HG02981 (cell line): ENCODE data around the gene PCCA.
A peak's percentile ranks its signal among the peaks of the same experiment; 100 is the strongest.
"Not testable (repeated sequence)": the region's sequence is repeated elsewhere in the genome, so short reads cannot be mapped to it uniquely, and the experiment has no call there.

ENCODE experiments used
- ATAC-seq: cut with Tn5 transposase; IDR thresholded peaks from one replicate; pipeline ENCODE4 v1.9.1; 2021; ENCODE audit warnings: mild to moderate bottlenecking, moderate library complexity; ENCODE audit not compliant: unreplicated experiment

The PCCA gene

GRCh38 chr13:100356426-100356825, 267.5 kb downstream of the PCCA start:
- no peak for ATAC-seq

GRCh38 chr13:100356889-100357288, 268.0 kb downstream of the PCCA start:
- no peak for ATAC-seq

GRCh38 chr13:100357764-100358163, 268.9 kb downstream of the PCCA start:
- no peak for ATAC-seq

- no peak for ATAC-seq
Observed at GRCh38 chr13:100361504-100361903, 272.6 kb downstream of the PCCA start.

- ATAC-seq, result no peak
Observed at GRCh38 chr13:100362371-100362770, 273.5 kb downstream of the PCCA start.

- no peak for ATAC-seq
Observed at GRCh38 chr13:100362781-100363180, 273.9 kb downstream of the PCCA start.

GRCh38 chr13:100363285-100363711, 274.4 kb downstream of the PCCA start:
- ATAC-seq, result no peak

- no peak for ATAC-seq
Observed at GRCh38 chr13:100363874-100364273, 275.0 kb downstream of the PCCA start.

- ATAC-seq, result no peak
Observed at GRCh38 chr13:100364591-100364990, 275.7 kb downstream of the PCCA start.

GRCh38 chr13:100365680-100366079, 276.8 kb downstream of the PCCA start:
- ATAC-seq, result no peak

GRCh38 chr13:100378533-100378932, 289.6 kb downstream of the PCCA start:
- no peak for ATAC-seq

GRCh38 chr13:100381595-100382224, 292.8 kb downstream of the PCCA start:
- no peak for ATAC-seq

GRCh38 chr13:100382785-100383184, 293.9 kb downstream of the PCCA start:
- ATAC-seq, result no peak

GRCh38 chr13:100387416-100387815, 298.5 kb downstream of the PCCA start:
- ATAC-seq, result no peak

GRCh38 chr13:100388150-100388549, 299.3 kb downstream of the PCCA start:
- not testable (repeated sequence) for ATAC-seq

- no peak for ATAC-seq
Observed at GRCh38 chr13:100388923-100389322, 300.0 kb downstream of the PCCA start.

GRCh38 chr13:100389617-100390016, 300.7 kb downstream of the PCCA start:
- no peak for ATAC-seq

GRCh38 chr13:100392709-100393630, 304.1 kb downstream of the PCCA start:
- peak; percentile 59 for ATAC-seq

GRCh38 chr13:100394005-100394695, 305.3 kb downstream of the PCCA start:
- ATAC-seq, result peak; percentile 76

- ATAC-seq, result no peak
Observed at GRCh38 chr13:100395698-100396373, 306.9 kb downstream of the PCCA start.

- no peak for ATAC-seq
Observed at GRCh38 chr13:100396776-100397175, 307.9 kb downstream of the PCCA start.
